Psoas muscle (tissue), 8 donors: ENCODE results near the gene SLC16A9. TPM values are rescaled to one million over a fixed set of nuclear protein-coding genes. Genes with fewer than 3 reads are reported as not detected.
A peak's percentile ranks its signal among the peaks of the same experiment; 100 is the strongest.

Source experiments
- ATAC-seq, 4 donors: fragments of 200-7000 bp; cut with Tn5 transposase; one replicate each; pipeline ENCODE4 v1.9.1; 2020; ENCODE audit warnings: moderate library complexity in 3 of 4, mild to moderate bottlenecking in 2 of 4
- DNase-seq, 2 donors: peaks; one replicate each; pipeline ENCODE4 v3.0.0-alpha.2; 2020
- H3K27ac ChIP-seq: fragments of 200-600 bp; one replicate; pipeline ENCODE4 v1.8.0; 2022
- H3K27me3 ChIP-seq, 3 donors: fragments of 200-600 bp in 1 of 3; one replicate each; pipeline versions ENCODE4 v1.6.1 to v1.8.0; 2013 to 2022; ENCODE audit warnings: low read length in 2 of 3, mild to moderate bottlenecking in 2 of 3, moderate library complexity in 1 of 3; ENCODE audit not compliant: insufficient read depth in 3 of 3
- H3K36me3 ChIP-seq, 2 donors: fragments of 200-600 bp in 1 of 2; one replicate each; pipeline versions ENCODE4 v1.6.1 to v1.8.0; 2013 to 2022; ENCODE audit warnings: low read depth in 1 of 2, mild to moderate bottlenecking in 1 of 2, moderate library complexity in 1 of 2; ENCODE audit not compliant: insufficient read depth in 1 of 2
- H3K4me1 ChIP-seq: fragments of 200-600 bp; one replicate; pipeline ENCODE4 v1.8.0; 2022
- H3K4me3 ChIP-seq: fragments of 200-600 bp; one replicate; pipeline ENCODE4 v1.8.0; 2022; ENCODE audit warnings: mild to moderate bottlenecking
- H3K9me3 ChIP-seq: fragments of 200-600 bp; one replicate; pipeline ENCODE4 v1.8.0; 2022
- CTCF ChIP-seq: fragments of 200-600 bp; IDR thresholded peaks from one replicate; pipeline ENCODE4 v1.8.0; 2022; ENCODE audit warnings: antibody characterized with exemption
- WGBS, 3 donors: extraction: QIAGEN DNeasy Blood & Tissue Kit; methylation state at CpG; one replicate each; pipeline versions ENCODE4 v1.1.6 to v1.1.7; 2013; 5-methylcytosine and 5-hydroxymethylcytosine counted together
- intact Hi-C, 2 donors: fragments of 100-400 bp; cut with DNase I; formaldehyde crosslinking; loops; one replicate each; pipeline versions ENCODE4 v1.11.0 to v1.14.2; 2022
- polyA plus RNA-seq, 3 donors: library from polyadenylated mRNA; stranded (reverse); fragments of 200-250 nt; gene quantifications; one replicate each; pipeline ENCODE4 v1.2.3, GENCODE V29; 2013
- total RNA-seq, 4 donors: library from RNA; stranded (reverse); fragmentation: NEBNext Ultra II Directional in 2 of 4; extraction: Animal tissue kit (Norgen Biotek cat#: 25700) in 2 of 4; gene quantifications; one replicate each; pipeline versions ENCODE4 v1.2.1 to v1.2.4, GENCODE V29; 2021 to 2023
- donor health status: healthy with polysubstance abuse.
- donor health status: DM: no; HTN: no; CAD: no; lungs with moderate emphysema.
- donor health status: Bipolar disorder and iron deficiency.
- donor health status: healthy.
- donor health status: DM: yes; HTN: yes; CAD: no.
- donor health status: DM: no; HTN: no; CAD: no.
- donor health status: DM: no; HTN: no; CAD: no.
- donor health status: DM: yes; HTN: yes; CAD: no.

Gene SLC16A9
- total and polyA plus RNA-seq, 7 donors, result 0.01 to 3.1 (median 0.84) TPM

GRCh38 chr10:59628456-59628855 is 81.2 kb downstream of the SLC16A9 start:
- DNase-seq, result no peak
- no peak for ATAC-seq
- intact Hi-C loops, result loop anchor here (2.0 to 5.0 kb wide), 4 partner anchors 180 to 404 kb away; partner anchors contain the start of gene CCDC6 (in 1 of the 2)
- Histone ChIP-seq H3K27me3 (no peaks in the 10 kb centered on the region), H3K27ac (no peak overlapping the region), H3K4me1 (no peaks in the 10 kb centered on the region), H3K4me3 (no peak overlapping the region), H3K9me3 (no peaks in the 10 kb centered on the region), H3K36me3 (no peaks in the 10 kb centered on the region)
- 62 to 75% (median 65%) methylated on average over 6 of the region's 6 CpGs for WGBS, 3 donors
- TF ChIP-seq CTCF, result no peak

- 65 to 90% (median 88%) methylated on average over 4 of the region's 4 CpGs for WGBS, 3 donors
- TF ChIP-seq CTCF, result no peak
- Histone ChIP-seq H3K9me3 (no peaks in the 10 kb centered on the region), H3K4me1 (no peaks in the 10 kb centered on the region), H3K27me3 (no peaks in the 10 kb centered on the region), H3K4me3 (no peak overlapping the region), H3K36me3 (no peaks in the 10 kb centered on the region), H3K27ac (no peak overlapping the region)
- intact Hi-C loops, result loop anchor here (2.0 to 5.0 kb wide), 5 partner anchors 181 to 405 kb away; partner anchors contain the start of gene CCDC6 (in 1 of the 2)
- ATAC-seq, result no peak
- DNase-seq, result no peak
These were observed 82.2 kb downstream of the SLC16A9 start for GRCh38 chr10:59627366-59628018.

- DNase-seq, result no peak
- 69 to 78% (median 73%) methylated on average over 3 of the region's 3 CpGs for WGBS, 3 donors
- ATAC-seq, result peak in 1 of 4 donors; percentile 4
- Histone ChIP-seq H3K27me3 (no peaks in the 10 kb centered on the region), H3K27ac (no peak overlapping the region), H3K9me3 (no peaks in the 10 kb centered on the region), H3K36me3 (no peaks in the 10 kb centered on the region), H3K4me3 (no peak overlapping the region), H3K4me1 (no peaks in the 10 kb centered on the region)
- intact Hi-C loops, result loop anchor here (1.0 to 5.0 kb wide), 5 partner anchors 184 to 406 kb away; partner anchors contain the start of gene CCDC6 (in 1 of the 2)
- TF ChIP-seq CTCF, result no peak
These were observed 83.2 kb downstream of the SLC16A9 start for GRCh38 chr10:59626523-59626869.

GRCh38 chr10:59625721-59626522 is 83.7 kb downstream of the SLC16A9 start:
- H3K4me1 ChIP-seq, result no peaks in the 10 kb centered on the region
- no peaks in the 10 kb centered on the region for H3K27me3 ChIP-seq
- no peak overlapping the region for H3K4me3 ChIP-seq
- no peak overlapping the region for H3K27ac ChIP-seq
- peak; percentile 89 for TF ChIP-seq CTCF
- ATAC-seq (peak; percentile 79 to 94 (median 88)), DNase-seq (no peak)
- 26 to 28% (median 27%) methylated on average over 8 of the region's 8 CpGs for WGBS, 3 donors
- H3K36me3 ChIP-seq, result no peaks in the 10 kb centered on the region
- intact Hi-C loops, result loop anchor here (1.0 to 5.0 kb wide), 7 partner anchors 185 to 406 kb away; partner anchors contain the start of gene CCDC6 (in 1 of the 2)
- H3K9me3 ChIP-seq, result no peaks in the 10 kb centered on the region
